Activated CD4-positive, CD25-positive, alpha-beta regulatory T cell treated with anti-CD3 and anti-CD28 coated beads, Interleukin-2, amount 50 U/mL, for 16 hours (primary cell): ENCODE data around the gene LRRC73.
"Not testable (repeated sequence)": the region's sequence is repeated elsewhere in the genome, so short reads cannot be mapped to it uniquely, and the experiment has no call there.

Source experiments
- DNase-seq: peaks from one replicate; pipeline ENCODE4 v3.0.0-alpha.2; 2020; ENCODE audit warnings: low read depth, low spot score

The LRRC73 gene

DNA sequence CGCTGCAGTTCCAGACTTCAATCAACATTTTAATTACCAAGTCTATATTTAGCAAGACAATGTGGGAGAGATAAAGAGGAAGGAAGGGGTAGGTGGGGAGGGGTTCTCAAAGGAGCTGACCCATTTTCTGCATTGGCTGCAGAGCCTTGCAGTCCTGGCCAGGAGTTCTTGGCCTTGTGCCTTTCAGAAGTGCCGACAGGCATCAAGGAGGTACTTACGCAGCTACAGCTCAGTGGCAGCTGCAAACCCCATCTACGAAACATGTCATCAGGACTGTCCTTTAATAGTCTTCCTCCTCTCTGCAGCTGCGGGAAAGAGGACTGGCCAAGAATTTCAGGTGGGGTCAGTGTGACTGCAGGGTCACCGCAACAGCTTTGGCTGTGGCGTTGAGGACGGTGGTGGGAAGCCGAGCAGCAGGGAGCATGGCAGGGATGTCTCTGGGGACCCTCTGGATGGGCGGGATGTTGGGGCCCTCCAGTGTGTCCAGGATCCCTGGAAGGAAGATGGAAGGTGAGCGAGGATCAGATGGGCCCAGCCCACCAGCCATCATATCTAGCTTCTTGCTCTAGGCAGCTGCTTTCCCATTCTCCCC is 1.8 kb upstream of the LRRC73 start:
- DNase-seq: no peak

DNA sequence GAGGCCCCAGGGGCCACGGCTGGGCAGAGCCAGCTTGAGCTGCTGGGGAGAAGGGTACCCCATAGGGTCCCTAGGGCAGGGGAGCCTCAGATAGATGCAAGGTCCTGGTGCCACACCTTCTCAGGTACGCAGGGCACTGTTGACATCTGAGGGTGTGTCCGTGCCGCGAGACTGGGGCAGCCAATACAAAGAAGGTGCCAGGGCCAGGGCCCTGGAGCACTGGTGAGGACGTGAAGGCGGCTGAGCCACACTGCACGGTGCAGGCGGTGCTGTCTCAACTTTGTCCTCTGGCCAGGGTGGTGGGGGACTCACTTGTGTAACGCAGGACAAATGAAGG is 649 bp upstream of the LRRC73 start:
- no peak for DNase-seq

DNA sequence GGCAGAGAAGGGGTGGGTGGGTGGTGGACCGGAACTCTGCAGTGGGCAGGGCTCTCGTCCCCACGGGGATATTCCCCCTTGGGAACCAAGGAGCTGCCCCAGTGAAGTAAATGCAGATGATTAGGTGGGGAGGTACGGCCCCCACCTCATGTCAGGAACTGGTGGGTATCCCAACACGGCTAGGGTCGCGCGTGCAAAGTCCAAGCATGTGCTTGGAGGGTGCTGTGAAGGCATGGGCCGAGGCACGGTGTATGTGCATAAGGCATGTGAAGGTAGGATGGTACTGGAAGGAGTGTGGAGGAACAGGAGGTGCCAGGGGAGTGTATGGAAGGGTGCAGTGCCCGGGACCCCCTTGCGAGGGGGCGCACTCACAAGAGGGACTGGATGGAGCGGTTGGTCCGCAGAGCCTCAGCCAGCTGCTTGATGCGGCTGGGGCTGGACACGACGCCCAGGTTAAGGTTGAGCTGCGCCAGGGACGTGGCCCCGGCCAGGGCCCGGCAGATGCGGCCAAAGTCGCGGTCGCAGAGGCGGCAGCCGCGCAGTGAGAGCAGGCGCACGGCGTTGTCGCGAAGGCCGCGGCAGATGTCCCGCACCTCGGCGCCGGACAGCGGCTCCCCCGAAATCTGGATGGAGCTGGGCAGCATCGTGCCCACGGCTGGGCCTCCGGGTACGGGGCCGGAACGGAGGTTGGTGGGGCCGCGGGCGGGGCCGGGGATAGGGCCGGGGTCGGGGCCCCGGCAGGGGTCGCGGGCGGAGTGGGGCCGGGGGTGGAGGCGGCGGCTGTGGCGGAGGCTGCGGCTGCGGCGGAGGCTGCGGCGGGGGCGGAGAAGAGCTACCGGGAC is 783 bp downstream of the LRRC73 start:
- no peak for DNase-seq

DNA sequence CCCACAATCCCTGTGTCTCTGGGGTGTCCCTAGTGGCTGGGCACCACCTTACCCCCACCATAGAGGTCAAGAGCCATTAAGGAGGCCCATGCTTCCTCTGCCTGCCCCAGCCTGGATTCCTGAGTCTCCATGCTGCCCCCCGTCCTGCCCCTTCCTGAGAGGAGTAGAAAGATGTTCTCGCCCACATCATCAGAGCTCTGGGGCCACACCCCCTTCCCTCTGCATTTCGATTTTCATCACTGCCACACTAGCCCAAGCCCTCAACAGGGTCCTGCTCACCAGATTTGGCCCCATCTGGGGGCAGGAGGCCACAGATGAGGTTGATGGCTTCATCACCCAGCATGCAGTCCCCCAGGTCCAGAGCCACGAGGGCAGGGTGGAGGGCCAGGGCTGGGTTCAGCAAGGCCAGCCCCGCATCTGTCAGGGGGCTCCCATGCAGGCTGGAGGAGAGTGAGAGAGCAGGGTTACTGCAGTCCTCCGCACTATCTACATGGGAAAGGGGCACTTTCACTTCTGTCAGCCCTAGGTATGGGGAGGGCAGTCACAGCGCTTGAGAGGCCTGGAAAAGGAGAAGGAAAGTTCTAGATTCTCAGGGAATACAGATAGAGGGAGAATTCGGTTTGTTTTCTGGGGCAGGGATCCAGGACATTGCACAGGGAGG is 1.5 kb downstream of the LRRC73 start:
- no peak for DNase-seq

DNA sequence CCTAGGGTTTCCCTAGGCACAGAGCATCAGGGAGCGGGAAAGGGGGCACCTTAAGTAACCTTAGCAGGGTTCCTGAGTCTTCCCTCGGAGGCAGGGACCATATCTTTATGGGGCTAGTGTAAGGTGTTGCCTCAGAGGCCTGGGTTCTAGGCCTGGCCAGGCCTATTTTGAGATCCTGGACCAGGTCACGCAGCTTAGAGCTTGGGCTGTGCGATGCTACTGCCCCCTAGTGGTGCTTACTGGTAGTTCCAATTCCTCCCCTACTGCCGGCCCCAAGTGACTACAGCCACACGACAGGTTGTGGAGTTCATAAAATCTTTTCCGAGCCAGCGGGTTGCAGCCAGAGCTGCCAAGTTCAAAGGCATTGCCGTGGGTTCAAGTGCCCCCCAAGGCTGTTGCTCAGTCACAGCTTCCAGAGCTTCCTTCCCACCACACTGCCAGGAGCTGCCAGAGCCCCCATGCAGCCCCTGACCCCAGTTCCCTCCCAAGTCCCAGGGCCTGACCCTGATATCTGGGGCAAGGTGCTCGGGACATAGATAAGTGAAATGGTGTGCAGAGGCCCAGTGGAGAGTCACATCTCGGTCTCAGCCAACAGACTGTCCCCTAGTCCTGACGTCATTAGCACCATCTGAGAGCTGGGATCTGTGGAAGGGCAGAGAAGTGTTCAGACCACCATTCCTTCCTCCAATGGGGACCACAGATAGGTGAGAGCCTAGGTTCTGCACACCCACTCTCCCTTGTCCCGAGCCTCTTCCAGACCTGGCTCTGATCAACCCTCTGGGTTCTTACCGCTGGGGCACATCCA is 3.3 kb downstream of the LRRC73 start:
- DNase-seq: peak; percentile 61

DNA sequence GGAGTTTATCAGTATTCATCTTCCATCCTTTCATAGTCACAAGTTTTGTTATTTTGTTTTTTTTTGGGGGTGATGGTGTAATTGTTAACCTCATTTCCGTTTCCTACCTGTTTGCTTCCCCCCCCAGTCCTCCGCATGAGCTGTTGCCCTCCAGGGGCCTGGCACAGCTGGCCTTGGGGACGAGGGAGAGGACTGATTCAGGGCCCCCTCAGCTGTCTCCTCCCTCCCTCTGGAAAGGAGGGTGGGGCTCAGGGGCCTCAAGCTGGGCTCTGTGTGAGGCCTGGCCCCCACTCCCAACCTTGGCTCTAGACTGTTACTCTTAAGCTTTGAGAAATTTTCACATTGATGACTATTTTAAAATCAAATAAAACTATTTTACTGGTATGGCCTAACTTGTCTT is 4.0 kb downstream of the LRRC73 start:
- no peak for DNase-seq

DNA sequence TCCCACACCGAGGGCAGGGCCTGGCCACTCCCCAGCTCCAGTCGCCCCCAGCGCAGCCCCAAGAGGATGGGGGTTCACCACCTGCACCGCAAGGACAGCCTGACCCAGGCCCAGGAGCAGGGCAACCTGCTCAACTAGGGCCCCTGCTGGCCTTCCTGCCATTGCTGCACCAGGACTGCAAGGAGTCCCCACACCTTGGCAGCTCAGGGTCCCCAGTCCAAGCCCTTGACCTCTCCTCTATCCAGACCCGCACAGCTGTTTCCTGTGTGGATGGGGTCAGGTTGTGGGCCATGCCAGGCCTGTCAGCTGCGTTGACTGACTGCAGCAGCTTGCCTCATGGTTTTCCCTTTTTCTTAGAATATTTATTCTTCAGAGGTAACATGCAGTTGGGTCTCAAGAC is 4.4 kb downstream of the LRRC73 start:
- DNase-seq: no peak

DNA sequence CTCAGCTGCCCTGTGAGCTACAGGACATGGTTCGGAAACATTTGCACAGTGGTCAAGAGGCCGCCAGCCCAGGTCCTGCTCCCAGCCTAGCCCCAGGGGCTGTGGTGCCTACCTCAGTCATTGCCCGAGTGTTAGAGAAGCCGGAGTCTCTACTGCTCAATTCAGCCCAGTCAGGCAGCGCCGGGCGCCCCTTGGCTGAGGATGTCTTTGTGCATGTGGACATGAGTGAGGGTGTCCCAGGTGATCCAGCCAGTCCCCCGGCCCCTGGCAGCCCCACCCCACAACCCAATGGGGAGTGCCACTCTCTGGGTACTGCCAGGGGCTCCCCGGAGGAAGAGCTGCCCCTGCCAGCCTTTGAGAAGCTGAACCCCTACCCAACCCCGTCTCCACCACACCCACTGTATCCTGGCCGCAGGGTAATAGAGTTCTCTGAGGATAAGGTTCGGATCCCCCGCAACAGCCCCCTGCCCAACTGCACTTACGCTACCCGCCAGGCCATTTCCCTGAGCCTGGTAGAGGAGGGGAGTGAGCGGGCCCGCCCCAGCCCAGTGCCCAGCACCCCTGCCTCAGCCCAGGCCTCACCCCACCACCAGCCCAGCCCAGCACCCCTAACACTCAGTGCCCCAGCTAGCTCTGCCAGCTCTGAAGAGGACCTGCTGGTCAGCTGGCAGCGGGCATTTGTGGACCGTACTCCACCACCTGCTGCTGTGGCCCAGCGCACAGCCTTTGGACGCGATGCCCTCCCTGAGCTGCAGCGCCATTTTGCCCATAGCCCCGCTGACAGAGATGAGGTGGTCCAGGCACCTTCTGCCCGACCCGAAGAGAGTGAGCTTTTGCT is 5.2 kb downstream of the LRRC73 start:
- DNase-seq: no peak

DNA sequence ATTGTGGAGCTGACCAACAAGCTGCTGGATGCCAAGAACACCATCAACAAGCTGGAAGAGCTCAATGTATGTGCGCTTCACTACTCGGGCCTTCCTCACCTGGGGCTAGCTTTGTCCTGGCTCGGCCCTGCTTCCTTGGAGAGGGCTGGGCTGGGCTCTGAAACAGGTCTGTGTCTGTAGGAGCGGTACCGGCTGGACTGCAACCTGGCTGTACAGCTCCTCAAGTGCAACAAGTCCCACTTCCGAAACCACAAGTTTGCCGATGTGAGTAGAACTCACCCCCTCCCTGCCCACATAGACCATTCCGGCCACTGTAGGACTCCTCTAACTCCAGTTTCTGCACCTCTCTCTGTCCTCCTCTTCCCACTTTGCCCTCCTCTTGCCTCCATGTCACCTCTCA is 6.7 kb downstream of the LRRC73 start:
- no peak for DNase-seq

DNA sequence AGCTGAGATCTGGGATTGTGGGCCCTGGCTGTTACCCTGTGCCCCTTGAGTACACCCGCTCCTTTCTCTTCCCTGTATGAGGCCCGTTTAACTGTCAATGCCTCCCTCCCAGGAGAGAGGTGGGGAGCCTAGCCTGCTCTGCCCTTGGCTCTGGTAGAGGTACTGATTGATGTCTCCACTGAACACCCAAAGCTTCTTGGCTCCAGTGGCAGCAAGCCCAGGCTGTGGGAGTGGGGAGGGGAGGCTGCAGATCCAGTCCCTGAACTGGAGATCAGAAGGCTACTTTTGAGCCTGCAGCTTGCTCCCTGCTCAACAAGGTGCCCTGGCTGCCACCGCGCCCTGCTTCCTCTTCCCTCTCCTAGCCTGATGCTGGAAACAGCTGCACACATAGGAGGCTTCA is 7.5 kb downstream of the LRRC73 start:
- no peak for DNase-seq

DNA sequence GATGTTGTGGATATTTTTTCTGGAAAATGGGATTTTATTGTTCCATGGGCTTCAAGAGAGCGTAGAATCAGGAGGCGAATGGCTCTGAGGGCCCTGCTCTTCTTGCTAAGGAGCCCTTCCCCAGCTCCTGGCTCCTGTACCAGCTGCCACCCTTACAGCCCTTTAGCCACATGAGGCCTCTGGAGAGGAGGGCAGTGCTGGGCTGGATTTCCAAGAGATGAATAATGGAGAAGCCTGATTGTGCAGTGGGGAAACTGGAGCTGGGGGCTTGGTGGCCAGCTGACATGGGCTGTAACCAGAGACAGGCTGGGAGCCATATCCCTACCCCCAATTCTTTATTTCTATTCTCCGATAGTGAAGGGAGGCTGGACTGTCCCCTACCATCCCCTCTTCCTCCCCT is 9.2 kb downstream of the LRRC73 start:
- no peak for DNase-seq

DNA sequence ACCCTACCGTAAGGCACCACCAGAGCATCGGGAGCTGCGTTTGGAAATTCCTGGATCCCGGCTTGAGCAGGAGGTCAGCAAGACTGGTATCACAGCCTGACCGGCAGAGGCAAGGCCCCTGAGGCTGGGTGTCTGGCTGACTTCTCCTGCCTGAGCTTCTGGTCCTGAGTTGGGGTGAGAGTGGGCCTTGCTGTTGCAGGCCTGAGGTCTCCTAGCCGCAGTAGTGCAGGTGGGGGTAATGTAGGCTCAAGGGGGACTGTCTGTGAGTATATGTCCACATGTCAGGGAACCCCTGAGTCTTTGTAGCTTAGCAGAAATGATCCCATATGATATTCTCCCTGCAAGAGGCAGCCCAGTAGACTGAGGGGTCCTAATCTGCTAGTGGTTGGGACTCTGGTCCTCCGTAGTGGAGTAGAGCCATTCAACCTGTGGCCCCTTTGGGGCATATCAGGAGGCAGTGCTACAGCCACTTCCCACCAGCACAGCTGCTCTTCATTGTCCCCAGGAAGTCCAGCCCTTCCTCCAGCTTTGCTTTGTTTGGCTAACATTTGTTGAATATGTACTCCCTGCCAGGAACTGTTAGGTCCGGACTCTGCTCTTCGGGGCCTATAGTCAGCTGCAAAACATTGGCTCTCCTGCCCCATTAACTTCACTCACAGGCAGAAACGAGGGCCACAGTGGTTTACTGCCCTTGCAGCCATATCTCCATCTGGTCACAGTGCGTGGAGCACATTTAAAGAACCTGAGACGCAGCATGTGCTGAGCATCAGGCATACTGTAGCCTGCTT is 10.9 kb downstream of the LRRC73 start:
- DNase-seq: no peak

DNA sequence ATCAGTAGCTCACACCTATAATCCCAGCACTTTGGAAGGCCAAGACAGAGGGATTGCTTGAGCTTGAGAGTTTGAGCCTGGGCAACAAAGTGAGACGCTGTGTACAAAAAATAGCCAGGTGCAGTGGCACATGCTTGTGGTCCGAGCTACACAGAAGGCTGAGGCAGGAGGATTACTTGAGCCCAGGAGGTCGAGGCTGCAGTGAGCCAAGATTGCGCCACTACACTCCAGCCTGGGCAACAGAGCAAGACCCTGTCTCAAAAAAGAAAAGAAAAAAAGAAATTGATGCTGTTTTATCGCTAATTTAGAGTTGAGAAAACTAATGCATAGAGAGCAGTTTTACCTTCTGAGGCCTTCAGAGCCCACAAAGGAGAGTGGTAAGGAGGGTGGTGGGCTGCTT is 11.9 kb downstream of the LRRC73 start:
- not testable (repeated sequence) for DNase-seq

DNA sequence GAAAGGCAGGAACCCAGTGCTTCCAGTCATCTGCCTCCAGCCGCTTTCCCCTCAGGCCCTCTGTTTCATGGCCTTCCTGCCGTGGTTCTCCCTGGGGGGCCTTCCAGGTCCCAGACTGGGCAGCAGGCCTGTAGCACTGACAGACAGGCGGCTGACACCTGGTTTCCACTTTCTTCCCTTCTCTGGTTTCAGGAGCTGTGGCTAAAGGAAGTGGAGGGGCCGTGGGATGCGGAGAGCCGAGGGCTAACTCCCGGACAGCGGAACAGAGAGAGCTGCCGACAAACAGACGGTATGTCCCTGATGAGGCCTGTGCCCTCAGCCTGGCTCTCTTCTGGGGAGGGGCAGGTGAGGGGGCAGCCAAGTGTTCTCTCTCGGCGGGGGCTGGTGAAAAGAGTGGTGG is 12.5 kb downstream of the LRRC73 start:
- DNase-seq: no peak

DNA sequence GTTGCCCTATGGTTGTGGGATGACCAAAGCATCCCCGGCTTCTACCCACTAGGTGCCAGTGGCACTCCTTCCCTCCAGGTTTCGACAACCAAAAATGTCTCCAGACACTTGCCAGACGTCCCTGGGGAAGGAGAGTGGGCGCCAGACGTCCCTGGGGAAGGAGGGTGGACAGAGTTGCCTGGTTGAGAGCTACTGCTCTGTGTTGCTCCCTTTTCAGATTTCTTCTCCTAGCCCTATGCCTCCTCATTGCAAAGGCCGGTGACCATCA is 13.1 kb downstream of the LRRC73 start:
- DNase-seq: no peak

DNA sequence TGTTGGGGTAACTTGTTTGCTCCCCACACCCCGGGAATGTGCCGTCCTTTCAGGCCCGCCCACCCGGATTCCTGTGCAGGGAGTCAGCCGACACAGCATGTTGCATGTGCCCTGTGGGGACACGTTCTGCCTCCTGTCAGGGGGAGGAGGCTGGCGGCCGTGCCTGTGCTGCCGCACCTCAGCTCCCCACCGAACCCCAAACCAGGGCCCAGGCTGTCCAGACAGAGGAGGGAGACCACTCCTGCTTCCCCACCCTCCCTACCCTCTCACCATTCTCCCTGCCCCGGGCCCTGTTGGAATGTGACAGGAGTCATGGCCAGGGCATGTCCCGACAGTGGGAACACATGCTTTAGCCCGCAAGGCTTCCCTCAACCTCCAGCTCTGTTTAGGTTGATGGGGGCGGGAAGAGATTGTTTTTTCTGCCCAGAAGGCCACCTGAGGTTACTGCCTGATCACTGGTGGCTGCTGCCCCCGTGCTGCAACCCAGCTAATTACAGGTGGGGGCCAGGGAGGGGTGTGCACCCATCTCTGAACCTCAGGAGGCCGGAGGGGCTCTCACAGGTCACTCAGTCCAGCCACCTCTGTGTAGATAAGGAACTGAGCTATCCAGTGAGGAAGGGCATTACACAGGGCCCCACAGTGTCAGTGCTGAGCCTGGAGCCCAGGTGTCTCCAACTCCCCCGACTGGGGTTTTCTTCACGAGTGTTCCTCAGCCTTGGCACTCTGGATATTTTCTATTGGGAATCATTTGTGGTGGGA is 13.6 kb downstream of the LRRC73 start:
- DNase-seq: no peak

DNA sequence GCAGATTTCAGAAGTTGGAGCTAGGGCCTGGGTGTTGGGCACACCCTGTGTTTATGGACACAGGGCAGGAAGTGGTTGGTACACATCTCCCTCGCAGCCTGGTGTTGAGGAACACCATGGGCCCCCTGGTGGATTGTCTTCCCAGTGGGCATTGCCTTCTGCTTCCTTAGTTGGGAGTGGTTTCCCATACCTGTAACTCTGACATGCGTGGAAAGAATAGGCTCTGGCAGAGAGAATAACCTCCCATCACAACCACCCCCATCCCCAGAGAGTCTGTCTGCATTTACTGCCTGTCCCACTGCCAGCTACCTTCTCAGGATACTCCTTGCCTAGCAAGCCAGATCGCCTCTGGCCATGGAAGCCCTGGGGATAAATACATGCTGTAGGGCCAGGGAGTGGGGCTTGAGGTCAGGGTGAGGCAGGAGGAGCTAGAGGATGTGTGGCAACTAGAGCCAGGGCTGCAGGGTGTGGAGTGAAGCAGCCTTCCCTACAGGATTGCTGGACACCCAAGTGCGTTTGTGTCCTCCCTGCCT is 14.7 kb downstream of the LRRC73 start:
- no peak for DNase-seq

DNA sequence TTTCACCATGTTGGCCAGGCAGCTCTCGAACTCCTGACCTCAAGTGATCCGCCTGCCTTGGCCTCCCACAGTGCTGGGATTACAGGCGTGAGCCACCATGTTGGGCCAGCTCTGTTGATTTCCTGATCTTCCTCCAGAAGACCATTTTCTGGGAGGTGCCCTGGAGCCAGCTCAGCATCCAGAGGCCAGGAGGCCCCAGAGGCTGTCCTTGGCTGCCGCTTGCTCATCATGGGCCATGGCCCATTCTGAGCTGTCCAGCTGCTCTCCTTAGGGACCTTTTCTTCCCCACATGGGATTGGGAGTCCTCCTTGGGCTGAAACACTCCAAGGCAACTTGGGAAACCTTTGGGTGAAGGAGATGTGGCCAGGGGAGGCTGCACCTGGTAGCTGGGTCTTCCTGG is 15.4 kb downstream of the LRRC73 start:
- DNase-seq: no peak

DNA sequence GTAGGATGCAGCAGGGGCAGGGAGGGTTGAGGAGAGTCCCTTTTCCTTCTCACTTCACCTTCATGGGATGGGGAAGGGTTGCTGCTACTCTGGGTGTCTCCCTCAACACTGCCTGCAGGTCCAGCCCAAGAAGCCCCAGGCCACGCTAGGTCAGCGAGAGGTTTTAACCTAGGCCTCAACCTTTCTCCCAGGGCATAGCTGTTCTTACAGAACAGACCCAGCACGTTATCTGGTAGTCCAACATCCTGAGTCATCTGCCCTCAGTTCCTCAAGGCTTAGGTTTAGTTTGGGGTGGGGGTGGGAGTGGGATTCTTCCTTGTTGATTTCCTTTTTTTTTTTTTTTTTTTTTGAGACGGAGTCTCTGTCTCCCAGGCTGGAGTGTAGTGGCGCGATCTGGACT is 15.8 kb downstream of the LRRC73 start:
- DNase-seq: no peak

DNA sequence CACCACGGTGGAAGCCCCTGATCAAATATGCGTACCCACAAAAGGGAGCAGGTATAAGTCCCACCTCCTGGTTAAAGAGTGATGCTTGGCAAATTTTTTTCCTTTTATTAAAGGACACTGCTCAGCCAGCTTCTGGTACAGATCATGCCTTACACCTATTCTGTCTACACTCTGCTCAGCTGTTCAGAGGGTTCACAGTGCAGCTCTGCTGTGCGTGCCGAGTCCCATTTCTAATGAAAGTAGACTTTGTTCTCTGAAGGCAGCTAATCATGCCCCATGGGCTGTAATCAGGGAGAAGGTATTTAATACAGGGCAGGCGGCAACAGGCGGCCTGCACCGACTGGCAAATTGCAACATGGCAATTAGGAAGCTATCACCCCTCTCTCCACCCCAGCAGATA is 16.3 kb downstream of the LRRC73 start:
- DNase-seq: no peak
